AG20443 (cell line): ENCODE results near the gene KRT31.
"Not testable (repeated sequence)": the region's sequence is repeated elsewhere in the genome, so short reads cannot be mapped to it uniquely, and the experiment has no call there.

Source experiments
- DNase-seq: peaks from one replicate; pipeline ENCODE4 v3.0.0; 2012; ENCODE audit warnings: low spot score, mixed read lengths

KRT31 gene

DNA sequence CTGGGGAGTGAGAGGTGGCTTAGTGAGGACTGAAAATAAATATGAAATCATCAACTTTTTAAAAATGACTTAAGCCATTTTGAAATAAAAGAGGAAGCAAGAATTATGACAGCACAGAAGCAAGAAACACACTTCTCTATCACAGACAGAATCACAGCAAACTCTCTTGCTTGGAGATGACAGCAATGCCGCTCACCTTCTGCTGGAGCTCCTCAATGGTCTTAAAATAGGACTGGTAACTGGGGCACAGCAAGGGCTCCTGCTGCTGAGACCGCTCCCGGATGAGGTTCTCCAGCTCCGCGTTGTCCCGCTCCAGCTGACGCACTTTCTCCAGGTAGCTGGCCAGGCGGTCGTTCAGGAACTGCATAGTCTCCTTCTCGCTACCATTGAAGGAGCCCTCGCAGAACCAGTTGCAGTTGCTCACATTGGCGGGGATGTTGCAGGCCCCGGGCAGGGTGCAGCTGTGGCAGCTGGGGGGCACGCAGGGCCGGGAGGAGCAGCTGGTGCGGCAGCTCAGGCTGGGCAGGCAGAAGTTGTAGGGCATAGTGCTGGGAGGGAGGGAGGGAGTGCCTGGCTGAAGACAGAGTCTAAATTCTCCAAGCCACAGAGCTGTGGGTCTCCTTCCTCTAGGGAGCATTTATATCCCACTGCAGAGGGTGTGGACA lies at the start of gene KRT31:
KRT31 (minus strand) TSS at position 613 of the 665 bp plus-strand sequence; CDS start at position 544, 69 bp downstream.
- no peak for DNase-seq

GRCh38 chr17:41446806-41447205 lies 49.4 kb upstream of the KRT31 start:
- no peak for DNase-seq

DNA sequence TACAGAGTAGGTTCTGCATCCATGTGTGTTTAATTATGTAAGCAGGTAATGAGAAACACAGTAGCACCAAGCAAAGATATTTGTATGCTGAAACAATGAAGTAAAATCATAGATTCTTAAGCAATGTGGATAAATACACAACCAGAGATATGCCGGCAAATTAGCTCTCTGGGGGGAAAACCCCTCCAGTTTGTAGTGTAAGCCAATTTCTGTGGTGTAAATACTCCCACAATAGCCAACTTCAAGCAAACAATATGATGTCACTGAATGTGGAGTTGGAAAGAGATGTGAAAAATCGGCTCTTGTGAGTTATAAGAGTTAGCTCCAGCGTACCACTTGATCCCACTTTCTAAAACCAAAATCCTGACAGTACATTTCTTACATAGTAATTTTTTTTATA lies 47.2 kb upstream of the KRT31 start:
- no peak for DNase-seq

- peak; percentile 56 for DNase-seq
Measured at GRCh38 chr17:41444186-41444585, 46.8 kb upstream of the KRT31 start.

GRCh38 chr17:41442739-41443138 lies 45.3 kb upstream of the KRT31 start:
- peak; percentile 73 for DNase-seq

DNA sequence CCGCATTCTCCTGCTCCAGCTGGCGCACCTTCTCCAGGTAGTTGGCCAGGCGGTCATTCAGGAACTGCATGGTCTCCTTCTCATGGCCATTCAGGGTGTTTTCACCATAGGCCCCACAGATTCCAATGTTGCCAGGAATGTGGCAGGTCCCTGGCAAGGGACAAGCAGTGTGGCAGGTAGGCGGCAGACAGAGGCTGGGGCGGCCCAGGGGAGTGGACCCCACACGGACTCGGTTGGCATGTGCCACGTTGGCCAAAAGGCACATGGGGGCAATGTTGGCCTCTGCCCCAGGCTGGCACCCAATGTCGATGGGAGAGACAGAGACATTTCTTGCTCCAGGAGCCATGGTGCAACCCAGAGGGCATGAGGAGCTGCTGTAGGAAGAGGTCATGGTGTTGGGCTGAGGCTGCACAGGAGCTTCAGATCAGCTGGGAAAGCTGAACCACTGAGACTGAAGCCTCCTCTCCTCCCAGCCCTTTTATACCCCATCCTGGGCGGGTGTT lies 43.2 kb upstream of the KRT31 start, which contains the start of gene KRT38:
KRT38 (minus strand) TSS at position 453 of the 503 bp plus-strand sequence; CDS start at position 391, 62 bp downstream.
- no peak for DNase-seq

- DNase-seq, result no peak
Measured at GRCh38 chr17:41439375-41439774, 42.0 kb upstream of the KRT31 start.

GRCh38 chr17:41437769-41438168 lies 40.4 kb upstream of the KRT31 start:
- DNase-seq, result no peak

DNA sequence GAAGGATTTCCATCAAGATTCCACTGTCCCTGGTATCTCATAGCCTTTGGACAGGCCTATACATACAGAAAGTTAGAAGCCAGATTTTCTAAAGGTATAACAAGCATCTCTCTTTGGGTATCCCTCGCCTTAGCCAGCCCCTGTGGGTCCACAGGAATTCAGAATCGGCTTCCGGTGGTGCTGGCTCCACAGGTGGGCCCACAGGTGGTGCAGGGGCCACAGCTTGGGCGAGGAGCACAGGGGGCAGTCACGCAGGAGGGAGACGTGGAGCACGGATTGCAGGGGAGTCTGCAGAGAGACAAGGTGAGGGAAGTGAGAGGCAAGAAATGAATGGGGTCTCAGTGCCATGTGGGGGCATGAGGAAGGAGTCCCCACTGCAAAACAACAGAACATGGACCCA lies 39.8 kb upstream of the KRT31 start:
- DNase-seq, result no peak

- no peak for DNase-seq
Measured at GRCh38 chr17:41434415-41434814, 37.0 kb upstream of the KRT31 start.

DNA sequence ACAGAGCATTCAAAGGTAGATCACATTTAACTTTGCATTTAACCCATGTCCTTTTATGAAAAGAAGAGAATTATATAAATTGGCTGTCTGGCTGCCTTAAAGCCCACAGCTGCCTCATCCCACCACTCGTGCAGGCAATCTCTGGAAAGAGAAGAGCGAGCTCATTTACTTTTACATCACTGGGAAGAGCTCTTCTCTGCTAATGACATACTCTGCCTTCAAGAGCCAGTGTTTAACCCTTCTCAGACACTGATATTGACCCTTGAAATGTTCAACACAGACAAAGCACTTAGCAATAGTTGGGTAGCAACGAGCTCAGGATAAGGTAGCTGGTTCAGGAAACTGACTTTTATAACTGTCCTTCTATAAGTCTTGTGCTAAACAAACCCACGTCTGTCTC lies 36.6 kb upstream of the KRT31 start:
- DNase-seq, result no peak

DNA sequence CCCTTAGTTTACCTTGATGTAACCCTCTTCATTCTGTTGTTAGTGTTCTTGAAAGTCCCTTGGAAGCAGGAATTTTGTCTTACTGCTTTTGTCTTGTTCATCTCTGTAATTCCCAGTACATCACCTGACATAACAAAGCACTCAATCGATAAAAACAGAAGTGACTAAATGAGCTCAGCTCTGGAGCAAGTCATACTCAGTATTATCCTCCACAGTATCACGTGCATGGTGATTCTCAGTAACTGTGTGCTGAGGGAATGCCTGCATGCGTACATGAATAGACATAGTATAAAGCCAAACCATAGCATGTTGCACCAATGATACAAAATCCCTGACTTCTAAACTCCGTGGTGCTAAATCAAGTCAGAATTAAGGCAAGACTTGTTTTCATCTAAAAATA lies 36.2 kb upstream of the KRT31 start:
- no peak for DNase-seq

DNA sequence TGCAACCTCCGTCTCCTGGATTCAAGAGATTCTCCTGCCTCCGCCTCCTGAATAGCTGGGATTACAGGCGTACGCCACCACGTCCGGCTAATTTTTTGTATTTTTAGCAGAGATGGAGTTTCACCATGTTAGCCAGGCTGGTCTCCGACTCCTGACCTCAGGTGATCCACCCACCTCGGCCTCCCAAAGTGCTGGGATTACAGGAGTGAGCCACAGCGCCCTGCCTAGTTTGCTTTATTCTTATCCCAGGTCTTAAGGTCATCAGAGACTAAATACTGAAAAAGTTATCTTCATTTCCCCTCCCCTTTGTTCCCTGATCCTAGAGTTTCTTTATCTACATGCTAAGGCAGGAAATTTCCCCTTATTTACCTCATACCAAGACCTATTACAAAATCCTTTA lies 33.0 kb upstream of the KRT31 start:
- not testable (repeated sequence) for DNase-seq

DNA sequence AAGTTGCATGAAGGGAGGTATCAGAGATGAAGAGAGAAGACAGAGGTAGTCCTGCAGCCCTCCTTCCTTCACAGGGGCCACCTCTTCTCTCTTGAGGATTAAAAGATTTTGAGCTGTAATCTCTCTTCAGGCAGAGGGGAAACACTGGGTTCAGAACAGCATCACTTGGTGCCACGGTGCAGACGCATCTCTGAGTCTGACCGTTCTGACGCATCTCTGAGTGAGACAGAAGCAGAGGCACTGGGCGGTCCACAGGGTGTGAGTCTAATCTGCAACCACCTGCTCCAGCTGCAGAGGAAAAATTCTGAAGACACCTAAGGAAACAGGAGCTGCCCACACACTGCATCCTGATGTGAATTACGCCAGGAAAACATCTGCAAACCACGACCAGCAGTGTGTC lies 32.3 kb upstream of the KRT31 start:
- DNase-seq, result no peak

GRCh38 chr17:41428591-41429291 lies 31.3 kb upstream of the KRT31 start:
- no peak for DNase-seq

DNA sequence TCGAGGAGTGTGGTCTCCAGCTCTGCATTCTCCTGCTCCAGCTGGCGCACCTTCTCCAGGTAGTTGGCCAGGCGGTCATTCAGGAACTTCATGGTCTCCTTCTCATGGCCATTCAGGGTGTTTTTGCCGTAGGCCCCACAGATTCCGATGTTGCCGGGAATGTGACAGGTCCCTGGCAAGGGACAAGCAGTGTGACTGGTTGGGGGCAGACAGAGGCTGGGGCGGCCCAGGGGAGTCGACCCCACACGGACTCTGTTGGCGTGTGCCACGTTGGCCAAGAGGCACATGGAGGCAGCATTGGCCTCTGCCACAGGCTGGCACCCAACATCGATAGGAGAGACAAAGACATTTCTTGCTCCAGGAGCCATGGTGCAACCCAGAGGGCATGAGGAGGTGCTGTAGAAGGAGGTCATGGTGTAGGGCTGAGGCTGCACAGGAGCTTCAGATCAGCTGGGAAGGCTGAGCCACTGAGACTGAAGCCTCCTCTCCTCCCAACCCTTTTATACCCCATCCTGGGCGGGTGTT lies 26.8 kb upstream of the KRT31 start, which contains the start of gene KRT37:
KRT37 (minus strand) TSS at position 475 of the 525 bp plus-strand sequence; CDS start at position 413, 62 bp downstream.
- no peak for DNase-seq

GRCh38 chr17:41422586-41422985 lies 25.2 kb upstream of the KRT31 start:
- not testable (repeated sequence) for DNase-seq

- no peak for DNase-seq
Measured at GRCh38 chr17:41421617-41422016, 24.2 kb upstream of the KRT31 start.

- DNase-seq, result peak; percentile 47
Measured at GRCh38 chr17:41421116-41421515, 23.7 kb upstream of the KRT31 start.

DNA sequence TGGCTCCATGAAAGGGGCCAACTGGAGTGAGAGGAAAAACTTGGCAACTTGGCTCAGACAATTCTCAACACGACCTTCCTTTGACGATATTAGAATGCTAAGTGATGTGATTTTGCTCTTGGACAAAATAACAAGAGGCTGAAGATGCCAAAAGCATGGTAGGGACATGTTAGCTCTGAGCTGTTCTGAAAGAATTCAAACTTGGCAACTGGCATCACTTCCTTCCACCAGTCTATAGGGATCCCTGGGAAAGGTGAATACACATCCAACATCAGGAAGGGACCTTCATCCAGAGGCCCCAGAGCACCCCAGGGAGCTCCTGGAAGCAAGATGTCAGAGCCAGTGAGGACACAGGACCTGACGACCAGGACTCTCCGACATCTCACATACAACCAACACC lies 22.7 kb upstream of the KRT31 start:
- peak; percentile 49 for DNase-seq

- DNase-seq, result no peak
Measured at GRCh38 chr17:41419716-41420115, 22.3 kb upstream of the KRT31 start.

- DNase-seq, result no peak
Measured at GRCh38 chr17:41418116-41418860, 20.9 kb upstream of the KRT31 start.
